ENCODE data around the gene CDH18. TPM values are rescaled to one million over a fixed set of nuclear protein-coding genes. Genes with fewer than 3 reads are reported as not detected.
A peak's percentile ranks its signal among the peaks of the same experiment; 100 is the strongest.

Gene CDH18
- total and polyA plus RNA-seq, 2 donors (not counting 1 experiment from before 2014, with no cell fraction given) = 0.16 to 0.33 TPM

DNA sequence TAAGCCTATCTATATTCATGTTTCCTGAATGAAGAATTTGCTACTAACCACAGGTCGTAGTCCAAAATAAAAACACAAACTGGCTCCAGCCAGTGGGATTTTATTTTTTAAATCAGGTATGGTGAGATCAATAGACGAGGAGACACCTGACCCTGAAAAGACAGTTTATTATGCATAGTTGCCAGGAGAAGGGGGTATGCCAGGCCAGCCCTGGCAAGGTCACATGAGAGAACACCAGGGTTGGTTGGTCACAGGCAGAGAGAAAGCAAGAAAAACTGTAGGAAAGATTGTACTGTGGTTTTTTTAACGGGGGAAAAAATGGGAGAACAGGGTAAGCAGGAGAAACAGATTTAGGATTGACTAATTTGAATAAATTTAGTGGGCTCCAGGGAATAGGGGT, 125.3 kb downstream of the CDH18 start:
- H2AFZ ChIP-seq (ENCODE audit: low read length) = no peak overlapping the region
- no peaks in the 10 kb centered on the region for H3K36me3 ChIP-seq (ENCODE audit: control insufficient read depth, insufficient read depth, low read length)
- no peak overlapping the region for H3K4me3 ChIP-seq (replicated peaks in 1 of 4; ENCODE audit: control extremely low read depth in 1 of 4, insufficient read depth in 1 of 4, low read depth in 3 of 4, low read length in 4 of 4)
- no peak overlapping the region for H3K4me2 ChIP-seq (ENCODE audit: extremely low read depth, insufficient read depth, low read length)
- H3K79me2 ChIP-seq (ENCODE audit: control insufficient read depth, insufficient read depth, low read length) = no peaks in the 10 kb centered on the region
- H3K9ac ChIP-seq (ENCODE audit: insufficient read depth, low read length) = no peak overlapping the region
- no peaks in the 10 kb centered on the region for H3K4me1 ChIP-seq (ENCODE audit: control insufficient read depth, extremely low read depth, insufficient read depth, low read length)
- H3K27ac ChIP-seq (ENCODE audit: insufficient read depth, low read length) = no peak overlapping the region
- no peak for DNase-seq (ENCODE audit: low read depth in 2 of 2)
- no peaks in the 10 kb centered on the region for H3K27me3 ChIP-seq (ENCODE audit: control insufficient read depth, insufficient read depth, low read length)
- H4K20me1 ChIP-seq (ENCODE audit: control insufficient read depth, extremely low read depth, insufficient read depth, low read length) = no peaks in the 10 kb centered on the region
- H3K9me3 ChIP-seq (ENCODE audit: control insufficient read depth, insufficient read depth, low read depth, low read length) = no peaks in the 10 kb centered on the region
- TF ChIP-seq, protein P1, sequence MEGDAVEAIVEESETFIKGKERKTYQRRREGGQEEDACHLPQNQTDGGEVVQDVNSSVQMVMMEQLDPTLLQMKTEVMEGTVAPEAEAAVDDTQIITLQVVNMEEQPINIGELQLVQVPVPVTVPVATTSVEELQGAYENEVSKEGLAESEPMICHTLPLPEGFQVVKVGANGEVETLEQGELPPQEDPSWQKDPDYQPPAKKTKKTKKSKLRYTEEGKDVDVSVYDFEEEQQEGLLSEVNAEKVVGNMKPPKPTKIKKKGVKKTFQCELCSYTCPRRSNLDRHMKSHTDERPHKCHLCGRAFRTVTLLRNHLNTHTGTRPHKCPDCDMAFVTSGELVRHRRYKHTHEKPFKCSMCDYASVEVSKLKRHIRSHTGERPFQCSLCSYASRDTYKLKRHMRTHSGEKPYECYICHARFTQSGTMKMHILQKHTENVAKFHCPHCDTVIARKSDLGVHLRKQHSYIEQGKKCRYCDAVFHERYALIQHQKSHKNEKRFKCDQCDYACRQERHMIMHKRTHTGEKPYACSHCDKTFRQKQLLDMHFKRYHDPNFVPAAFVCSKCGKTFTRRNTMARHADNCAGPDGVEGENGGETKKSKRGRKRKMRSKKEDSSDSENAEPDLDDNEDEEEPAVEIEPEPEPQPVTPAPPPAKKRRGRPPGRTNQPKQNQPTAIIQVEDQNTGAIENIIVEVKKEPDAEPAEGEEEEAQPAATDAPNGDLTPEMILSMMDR (conservative IDR thresholded peaks at IDR 0.05 in 1 of 2, IDR thresholded peaks at IDR 0.05 in 1 of 2; ENCODE audit: low read depth in 1 of 2, low read length in 2 of 2) = no peak
- TF ChIP-seq EZH2 (IDR thresholded peaks at IDR 0.05; ENCODE audit: low read length, missing control alignments) = no peak

DNA sequence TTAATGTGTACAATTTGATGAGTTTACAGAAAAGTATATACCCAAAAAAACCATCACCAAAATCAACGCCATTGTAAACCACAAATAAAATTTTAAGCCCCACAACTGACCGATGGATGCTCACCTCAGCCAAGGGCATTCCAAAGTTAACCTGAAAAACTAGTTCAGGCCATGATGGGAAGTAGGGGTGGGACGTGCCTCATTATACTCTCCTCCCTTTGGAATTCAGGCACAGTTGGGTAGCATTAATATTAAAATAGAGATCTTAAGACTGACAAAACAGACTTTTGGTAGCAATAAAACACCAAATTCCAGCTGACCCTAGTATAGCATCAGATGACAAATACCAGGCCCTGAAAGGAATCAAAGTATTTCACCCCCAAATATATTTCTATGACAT, 129.0 kb downstream of the CDH18 start:
- no peak overlapping the region for H3K4me3 ChIP-seq (replicated peaks in 1 of 4; ENCODE audit: control extremely low read depth in 1 of 4, insufficient read depth in 1 of 4, low read depth in 3 of 4, low read length in 4 of 4)

DNA sequence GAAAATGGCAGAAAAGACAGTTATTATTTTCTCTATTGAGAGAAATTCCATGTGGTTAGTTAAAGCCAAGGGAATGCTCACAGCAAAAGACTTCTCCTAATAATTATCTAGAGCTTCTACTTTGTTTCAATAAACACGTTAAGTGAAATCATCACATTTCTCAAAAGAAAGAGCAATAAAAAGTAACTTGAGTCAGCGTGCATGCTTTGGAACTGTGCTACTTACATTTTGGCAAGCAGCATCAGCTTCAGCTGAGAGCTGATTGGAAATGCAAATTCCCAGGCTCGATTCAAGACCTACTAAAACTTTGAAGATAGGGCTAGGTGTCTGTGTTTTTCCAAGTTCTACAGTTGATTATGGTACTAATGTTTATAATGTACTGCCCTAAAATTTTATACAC, 132.1 kb downstream of the CDH18 start:
- Histone ChIP-seq H3K27ac (ENCODE audit: insufficient read depth, low read length) (no peak overlapping the region), H3K9me3 (ENCODE audit: control insufficient read depth, insufficient read depth, low read depth, low read length) (no peaks in the 10 kb centered on the region), H3K79me2 (ENCODE audit: control insufficient read depth, insufficient read depth, low read length) (no peaks in the 10 kb centered on the region), H2AFZ (ENCODE audit: low read length) (no peak overlapping the region), H3K36me3 (ENCODE audit: control insufficient read depth, insufficient read depth, low read length) (no peaks in the 10 kb centered on the region), H4K20me1 (ENCODE audit: control insufficient read depth, extremely low read depth, insufficient read depth, low read length) (no peaks in the 10 kb centered on the region), H3K9ac (ENCODE audit: insufficient read depth, low read length) (no peak overlapping the region), H3K4me2 (ENCODE audit: extremely low read depth, insufficient read depth, low read length) (no peak overlapping the region), H3K4me1 (ENCODE audit: control insufficient read depth, extremely low read depth, insufficient read depth, low read length) (no peaks in the 10 kb centered on the region), H3K4me3 (replicated peaks in 1 of 4; ENCODE audit: control extremely low read depth in 1 of 4, insufficient read depth in 1 of 4, low read depth in 3 of 4, low read length in 4 of 4) (no peak overlapping the region), H3K27me3 (ENCODE audit: control insufficient read depth, insufficient read depth, low read length) (no peaks in the 10 kb centered on the region)
- peak; percentile 21 to 74 for DNase-seq (ENCODE audit: low read depth in 2 of 2)
- TF ChIP-seq, protein P1 (conservative IDR thresholded peaks at IDR 0.05 in 1 of 2, IDR thresholded peaks at IDR 0.05 in 1 of 2; ENCODE audit: low read depth in 1 of 2, low read length in 2 of 2) = no peak
- TF ChIP-seq EZH2 (IDR thresholded peaks at IDR 0.05; ENCODE audit: low read length, missing control alignments) = no peak

More for the DNA sequence above, 129.0 kb downstream of the CDH18 start:
- Histone ChIP-seq H3K79me2 (ENCODE audit: control insufficient read depth, insufficient read depth, low read length) (no peaks in the 10 kb centered on the region), H3K27me3 (ENCODE audit: control insufficient read depth, insufficient read depth, low read length) (no peaks in the 10 kb centered on the region), H2AFZ (ENCODE audit: low read length) (no peak overlapping the region), H3K4me1 (ENCODE audit: control insufficient read depth, extremely low read depth, insufficient read depth, low read length) (no peaks in the 10 kb centered on the region), H3K27ac (ENCODE audit: insufficient read depth, low read length) (no peak overlapping the region), H3K9ac (ENCODE audit: insufficient read depth, low read length) (no peak overlapping the region), H4K20me1 (ENCODE audit: control insufficient read depth, extremely low read depth, insufficient read depth, low read length) (no peaks in the 10 kb centered on the region), H3K36me3 (ENCODE audit: control insufficient read depth, insufficient read depth, low read length) (no peaks in the 10 kb centered on the region), H3K9me3 (ENCODE audit: control insufficient read depth, insufficient read depth, low read depth, low read length) (no peaks in the 10 kb centered on the region), H3K4me2 (ENCODE audit: extremely low read depth, insufficient read depth, low read length) (no peak overlapping the region)
- DNase-seq (ENCODE audit: low read depth in 2 of 2) = no peak
- TF ChIP-seq EZH2 (IDR thresholded peaks at IDR 0.05; ENCODE audit: low read length, missing control alignments) = no peak
- TF ChIP-seq, protein P1 (conservative IDR thresholded peaks at IDR 0.05 in 1 of 2, IDR thresholded peaks at IDR 0.05 in 1 of 2; ENCODE audit: low read depth in 1 of 2, low read length in 2 of 2) = no peak

Data from fibroblast of lung (primary cell).